ENCODE results near the gene COX7A2L.
"Not testable (repeated sequence)": the region's sequence is repeated elsewhere in the genome, so short reads cannot be mapped to it uniquely, and the experiment has no call there.

Gene COX7A2L

GRCh38 chr2:42367835-42368234 lies 6.8 kb upstream of the COX7A2L start:
- DNase-seq (ENCODE audit: low spot score): no peak

GRCh38 chr2:42366411-42366810 lies 5.4 kb upstream of the COX7A2L start:
- no peak for DNase-seq (ENCODE audit: low spot score)

GRCh38 chr2:42364658-42365057 lies 3.6 kb upstream of the COX7A2L start:
- no peak for DNase-seq (ENCODE audit: low spot score)

GRCh38 chr2:42363413-42363812 lies 2.4 kb upstream of the COX7A2L start:
- DNase-seq (ENCODE audit: low spot score): no peak

GRCh38 chr2:42361728-42362283 lies 789 bp upstream of the COX7A2L start:
- no peak for DNase-seq (ENCODE audit: low spot score)

GRCh38 chr2:42360493-42360889 lies 526 bp downstream of the COX7A2L start:
- DNase-seq (ENCODE audit: low spot score): no peak

- no peak for DNase-seq (ENCODE audit: low spot score)
Measured at GRCh38 chr2:42359965-42360483, 993 bp downstream of the COX7A2L start.

- DNase-seq (ENCODE audit: low spot score): no peak
Measured at GRCh38 chr2:42359304-42359964, 1.6 kb downstream of the COX7A2L start.

- no peak for DNase-seq (ENCODE audit: low spot score)
Measured at GRCh38 chr2:42353792-42354429, 7.1 kb downstream of the COX7A2L start.

GRCh38 chr2:42351864-42352263 lies 9.2 kb downstream of the COX7A2L start:
- DNase-seq (ENCODE audit: low spot score): no peak

- no peak for DNase-seq (ENCODE audit: low spot score)
Measured at GRCh38 chr2:42350434-42351063, 10.5 kb downstream of the COX7A2L start.

- DNase-seq (ENCODE audit: low spot score): no peak
Measured at GRCh38 chr2:42348113-42348805, 12.8 kb downstream of the COX7A2L start.

- DNase-seq (ENCODE audit: low spot score): not testable (repeated sequence)
Measured at GRCh38 chr2:42347518-42347917, 13.5 kb downstream of the COX7A2L start.

- DNase-seq (ENCODE audit: low spot score): not testable (repeated sequence)
Measured at GRCh38 chr2:42346856-42347255, 14.2 kb downstream of the COX7A2L start.

- DNase-seq (ENCODE audit: low spot score): no peak
Measured at GRCh38 chr2:42345986-42346385, 15.0 kb downstream of the COX7A2L start.

- DNase-seq (ENCODE audit: low spot score): no peak
Measured at GRCh38 chr2:42342795-42343241, 18.2 kb downstream of the COX7A2L start.

- DNase-seq (ENCODE audit: low spot score): no peak
Measured at GRCh38 chr2:42342061-42342794, 18.8 kb downstream of the COX7A2L start.

GRCh38 chr2:42340938-42341636 lies 19.9 kb downstream of the COX7A2L start:
- no peak for DNase-seq (ENCODE audit: low spot score)

- no peak for DNase-seq (ENCODE audit: low spot score)
Measured at GRCh38 chr2:42340045-42340937, 20.7 kb downstream of the COX7A2L start.

Measured in HuH-7 (cell line).